Lower leg skin (tissue), 3 donors: ENCODE results near the gene TMEM169.

Experiments
- POLR2A ChIP-seq, 2 donors: fragments of 450-650 bp; IDR thresholded peaks; one replicate each; pipeline ENCODE4 v1.6.1; 2016 to 2017; ENCODE audit warnings: antibody characterized with exemption in 2 of 2, mild to moderate bottlenecking in 1 of 2, moderate library complexity in 1 of 2
- TF ChIP-seq, protein P1 (sequence below), 3 donors: fragments of 450-650 bp; IDR thresholded peaks; one replicate each; pipeline ENCODE4 v1.5.1; 2016; ENCODE audit warnings: antibody characterized with exemption in 3 of 3, mild to moderate bottlenecking in 3 of 3, moderate library complexity in 2 of 3

DNA sequence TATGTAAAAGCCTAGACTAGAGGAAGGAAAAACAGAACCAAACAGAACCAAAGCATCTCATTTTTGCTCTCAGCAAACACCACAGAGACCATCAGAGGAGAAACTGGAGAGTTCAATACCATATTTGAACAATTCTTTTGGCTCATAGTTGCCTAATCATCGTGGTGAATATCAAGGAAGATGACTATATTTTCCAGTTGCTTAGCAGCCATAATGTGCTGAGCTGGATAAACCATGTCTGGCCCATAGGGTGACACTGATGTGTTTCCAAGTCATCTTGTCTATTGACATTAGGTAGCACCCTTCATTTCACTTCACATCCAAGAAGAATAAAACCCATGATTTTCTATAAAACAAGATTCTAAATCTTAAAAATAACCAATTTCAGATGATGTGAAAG is 21.5 kb downstream of the TMEM169 start:
- TF ChIP-seq, protein P1, sequence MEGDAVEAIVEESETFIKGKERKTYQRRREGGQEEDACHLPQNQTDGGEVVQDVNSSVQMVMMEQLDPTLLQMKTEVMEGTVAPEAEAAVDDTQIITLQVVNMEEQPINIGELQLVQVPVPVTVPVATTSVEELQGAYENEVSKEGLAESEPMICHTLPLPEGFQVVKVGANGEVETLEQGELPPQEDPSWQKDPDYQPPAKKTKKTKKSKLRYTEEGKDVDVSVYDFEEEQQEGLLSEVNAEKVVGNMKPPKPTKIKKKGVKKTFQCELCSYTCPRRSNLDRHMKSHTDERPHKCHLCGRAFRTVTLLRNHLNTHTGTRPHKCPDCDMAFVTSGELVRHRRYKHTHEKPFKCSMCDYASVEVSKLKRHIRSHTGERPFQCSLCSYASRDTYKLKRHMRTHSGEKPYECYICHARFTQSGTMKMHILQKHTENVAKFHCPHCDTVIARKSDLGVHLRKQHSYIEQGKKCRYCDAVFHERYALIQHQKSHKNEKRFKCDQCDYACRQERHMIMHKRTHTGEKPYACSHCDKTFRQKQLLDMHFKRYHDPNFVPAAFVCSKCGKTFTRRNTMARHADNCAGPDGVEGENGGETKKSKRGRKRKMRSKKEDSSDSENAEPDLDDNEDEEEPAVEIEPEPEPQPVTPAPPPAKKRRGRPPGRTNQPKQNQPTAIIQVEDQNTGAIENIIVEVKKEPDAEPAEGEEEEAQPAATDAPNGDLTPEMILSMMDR (IDR thresholded peaks at IDR 0.05): no peak
- no peak for TF ChIP-seq POLR2A (IDR thresholded peaks at IDR 0.05)
